Keratinocyte (primary cell): ENCODE results near the gene EAPP. TPM values are rescaled to one million over a fixed set of nuclear protein-coding genes. Genes with fewer than 3 reads are reported as not detected.
"Not testable (repeated sequence)": the region's sequence is repeated elsewhere in the genome, so short reads cannot be mapped to it uniquely, and the experiment has no call there.

Experiments used
- DNase-seq: peaks from one replicate; pipeline ENCODE4 v3.0.0-alpha.2; 2011; ENCODE audit warnings: low read depth, missing footprints, low spot score
- FAIRE-seq: peaks from 2 replicates; lab custom pipeline; 2011; peaks lifted over from hg19 to GRCh38; lab: Jason Lieb, UNC
- H2AFZ ChIP-seq: 2 replicates; pipeline ENCODE4 v1.6.0; 2012; ENCODE audit warnings: low read length, control low read depth, inconsistent platforms; ENCODE audit not compliant: control insufficient read depth
- H3K27ac ChIP-seq: 2 replicates; pipeline ENCODE4 v1.5.1; 2011; ENCODE audit warnings: low read length; ENCODE audit not compliant: control insufficient read depth, insufficient read depth
- H3K27me3 ChIP-seq: 3 replicates; pipeline ENCODE4 v1.6.0; 2011; ENCODE audit warnings: low read length; ENCODE audit not compliant: control insufficient read depth, insufficient read depth; ENCODE audit errors: extremely low read depth
- H3K36me3 ChIP-seq, 2 experiments: 2 replicates in 1 of 2; 3 replicates in 1 of 2; pipeline ENCODE4 v1.5.1; 2011; ENCODE audit warnings: low read length in 2 of 2, mild to moderate bottlenecking in 1 of 2; ENCODE audit not compliant: control insufficient read depth in 2 of 2, insufficient read depth in 2 of 2; ENCODE audit errors: extremely low read depth in 1 of 2
- H3K4me1 ChIP-seq: 3 replicates; pipeline ENCODE4 v1.5.1; 2011; ENCODE audit warnings: low read length; ENCODE audit not compliant: control insufficient read depth, insufficient read depth; ENCODE audit errors: extremely low read depth
- H3K4me2 ChIP-seq: 3 replicates; pipeline ENCODE4 v1.6.0; 2011; ENCODE audit warnings: low read depth, low read length; ENCODE audit not compliant: control insufficient read depth, insufficient read depth; ENCODE audit errors: extremely low read depth
- H3K4me3 ChIP-seq, 3 experiments: fragments of 200-600 bp in 1 of 3; sonication (generic) in 1 of 3; 2 replicates in 2 of 3; 3 replicates in 1 of 3; pipeline ENCODE4 v1.5.1; 2011 to 2016; ENCODE audit warnings: low read length in 3 of 3, mild to moderate bottlenecking in 3 of 3, control low read depth in 2 of 3, inconsistent platforms in 1 of 3, low read depth in 1 of 3, mixed read lengths in 1 of 3, mixed run types in 1 of 3, moderate library complexity in 1 of 3; ENCODE audit not compliant: control insufficient read depth in 2 of 3, insufficient read depth in 2 of 3; ENCODE audit errors: extremely low read depth in 1 of 3
- H3K79me2 ChIP-seq: 2 replicates; pipeline ENCODE4 v1.6.0; 2012; ENCODE audit warnings: low read length; ENCODE audit not compliant: control insufficient read depth, insufficient read depth
- H3K9ac ChIP-seq: 3 replicates; pipeline ENCODE4 v1.6.0; 2011; ENCODE audit warnings: low read length; ENCODE audit not compliant: control insufficient read depth, insufficient read depth; ENCODE audit errors: extremely low read depth
- H3K9me1 ChIP-seq: 3 replicates; pipeline ENCODE4 v1.6.0; 2011; ENCODE audit warnings: low read length; ENCODE audit not compliant: control insufficient read depth, insufficient read depth; ENCODE audit errors: extremely low read depth
- H3K9me3 ChIP-seq: 2 replicates; pipeline ENCODE4 v1.5.1; 2012; ENCODE audit warnings: low read depth, low read length; ENCODE audit not compliant: control insufficient read depth
- H4K20me1 ChIP-seq: 3 replicates; pipeline ENCODE4 v1.6.0; 2011; ENCODE audit warnings: low read length; ENCODE audit not compliant: control insufficient read depth, insufficient read depth; ENCODE audit errors: extremely low read depth
- CTCF ChIP-seq, 3 experiments: IDR thresholded peaks in 1 of 3; conservative IDR thresholded peaks in 1 of 3; optimal IDR thresholded peaks in 1 of 3; 2 replicates in 2 of 3; 3 replicates in 1 of 3; pipeline versions ENCODE3 to v1.5.1; 2011; ENCODE audit warnings: low read length in 3 of 3, mild to moderate bottlenecking in 3 of 3, moderate library complexity in 2 of 3, control low read depth in 1 of 3, inconsistent platforms in 1 of 3; ENCODE audit not compliant: insufficient read depth in 2 of 3; ENCODE audit errors: extremely low read depth in 1 of 3
- EZH2 ChIP-seq: IDR thresholded peaks from one replicate; pipeline ENCODE4 v1.6.1; 2012; ENCODE audit warnings: inconsistent platforms, mild to moderate bottlenecking, low read length, moderate library complexity
- dilution Hi-C: fragments of 300-500 bp; cut with MboI; formaldehyde crosslinking; loops from one replicate; pipeline ENCODE4 v1.7.0; 2020; ENCODE audit warnings: low sequenced_read_pairs; ENCODE audit not compliant: extremely low pct_ligation_motif_present
- polyA plus RNA-seq, 5 experiments: library from polyadenylated mRNA; depleted of rRNA in 3 of 5; stranded (reverse) in 3 of 5; stranded (forward) in 1 of 5; unstranded in 1 of 5; fragments of >200 nt; gene quantifications; 1 replicate in 1 of 5; 2 replicates in 3 of 5; 3 replicates in 1 of 5; pipeline versions ENCODE4 v1.2.1 to v1.2.3, GENCODE V29; 2011 to 2012; ENCODE audit warnings: missing spikeins in 2 of 5, low read depth in 1 of 5, low replicate concordance in 1 of 5

EAPP gene
- polyA plus RNA-seq, 1 donor (not counting 4 experiments of a cell fraction or from before 2014, with no cell fraction given), result 45.3 TPM

GRCh38 chr14:34538871-34539406, 562 bp downstream of the EAPP start:
- Histone ChIP-seq H3K79me2 (peaks cover 27% of the 10 kb centered on the region), H3K4me3 (peak overlapping the region; percentile 94 to 98 (median 96)), H2AFZ (peak overlapping the region; percentile 97), H3K4me1 (peaks cover 7% of the 10 kb centered on the region), H4K20me1 (no peaks in the 10 kb centered on the region), H3K4me2 (peak overlapping the region; percentile 83), H3K9me3 (no peaks in the 10 kb centered on the region), H3K27ac (peak overlapping the region; percentile 97), H3K27me3 (no peaks in the 10 kb centered on the region), H3K9me1 (no peaks in the 10 kb centered on the region), H3K36me3 (peaks cover 3 to 4% of the 10 kb centered on the region in 2 experiments), H3K9ac (peak overlapping the region; percentile 99)
- no peak for FAIRE-seq
- DNase-seq, result no peak
- TF ChIP-seq EZH2 (no peak), CTCF (optimal IDR thresholded peaks at IDR 0.05 in 1 of 3, IDR thresholded peaks at IDR 0.05 in 1 of 3, conservative IDR thresholded peaks at IDR 0.05 in 1 of 3; ENCODE audit: extremely low read depth in 1 of 3, insufficient read depth in 2 of 3, low read length in 3 of 3) (no peak)
- dilution Hi-C loops, result no loop called here

- FAIRE-seq, H3K36me3 ChIP-seq, dilution Hi-C loops: not testable (repeated sequence)
Measured at GRCh38 chr14:34538096-34538495, 1.4 kb downstream of the EAPP start.

DNA sequence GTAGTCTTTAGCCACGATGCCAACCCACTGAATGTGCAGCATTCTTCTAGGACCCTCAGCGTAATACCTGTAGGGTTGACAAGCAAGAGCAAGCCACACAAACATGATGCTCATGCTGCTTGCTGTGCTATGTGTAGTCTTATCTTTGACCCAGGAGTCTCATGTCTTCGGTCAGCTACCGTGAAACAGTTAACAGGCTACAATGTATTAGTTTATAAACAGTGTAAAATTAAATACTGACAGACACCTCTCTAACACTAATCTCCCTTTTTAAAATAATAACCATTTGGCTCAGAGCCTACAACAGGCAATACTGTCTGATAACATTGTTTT, 1.9 kb downstream of the EAPP start:
- H3K79me2 ChIP-seq, result peaks cover 27% of the 10 kb centered on the region
- TF ChIP-seq EZH2 (no peak), CTCF (optimal IDR thresholded peaks at IDR 0.05 in 1 of 3, IDR thresholded peaks at IDR 0.05 in 1 of 3, conservative IDR thresholded peaks at IDR 0.05 in 1 of 3; ENCODE audit: extremely low read depth in 1 of 3, insufficient read depth in 2 of 3, low read length in 3 of 3) (no peak)
- no peak for DNase-seq
- H3K36me3 ChIP-seq, result peaks cover 4 to 7% of the 10 kb centered on the region in 2 experiments
- no peaks in the 10 kb centered on the region for H3K9me1 ChIP-seq
- no peaks in the 10 kb centered on the region for H3K27me3 ChIP-seq
- no peaks in the 10 kb centered on the region for H3K9me3 ChIP-seq
- H3K4me2 ChIP-seq, result no peak overlapping the region
- H3K4me1 ChIP-seq, result peaks cover 7% of the 10 kb centered on the region
- no peak overlapping the region for H3K27ac ChIP-seq
- no peak overlapping the region for H2AFZ ChIP-seq
- H3K4me3 ChIP-seq, result no peak overlapping the region
- FAIRE-seq, result no peak
- no peaks in the 10 kb centered on the region for H4K20me1 ChIP-seq
- dilution Hi-C loops, result no loop called here
- H3K9ac ChIP-seq, result no peak overlapping the region

More at GRCh38 chr14:34538096-34538495, 1.4 kb downstream of the EAPP start:
- H3K9me1 ChIP-seq, H2AFZ ChIP-seq, H4K20me1 ChIP-seq, H3K27me3 ChIP-seq, H3K4me1 ChIP-seq, DNase-seq, H3K9me3 ChIP-seq: not testable (repeated sequence)
- Histone ChIP-seq H3K4me3 (peak overlapping the region in 2 of 3 experiments; percentile 96 to 98), H3K9ac (peak overlapping the region; percentile 99), H3K4me2 (peak overlapping the region; percentile 83), H3K79me2 (peaks cover 27% of the 10 kb centered on the region), H3K27ac (peak overlapping the region; percentile 97)
